GM21825 (cell line): Measurements from ENCODE around the gene STMP1.
"Not testable (repeated sequence)": the region's sequence is repeated elsewhere in the genome, so short reads cannot be mapped to it uniquely, and the experiment has no call there.

ENCODE experiments used
- ATAC-seq: cut with Tn5 transposase; IDR thresholded peaks from one replicate; pipeline ENCODE4 v1.9.1; 2021; ENCODE audit warnings: mild to moderate bottlenecking, moderate library complexity; ENCODE audit not compliant: unreplicated experiment

The STMP1 gene

DNA sequence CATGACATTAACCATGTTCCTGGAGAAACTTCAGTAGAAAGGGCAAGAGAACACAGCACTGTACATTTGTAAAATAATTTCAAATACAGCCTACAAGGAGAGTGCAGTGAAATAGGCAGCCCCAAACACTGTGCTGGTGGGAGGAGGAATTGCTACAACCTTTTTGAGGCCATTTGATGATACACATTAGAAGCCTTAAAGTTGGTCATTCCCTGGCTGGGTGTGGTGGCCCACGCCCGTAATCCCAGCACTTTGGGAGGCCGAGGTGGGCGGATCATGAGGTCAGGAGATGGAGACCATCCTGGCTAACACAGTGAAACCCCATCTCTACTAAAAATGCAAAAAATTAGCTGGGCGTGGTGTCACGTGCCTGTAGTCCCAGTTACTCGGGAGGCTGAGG is 30.3 kb downstream of the STMP1 start:
- not testable (repeated sequence) for ATAC-seq

- ATAC-seq, result no peak
Observed at GRCh38 chr7:135693558-135693957, 31.2 kb downstream of the STMP1 start.

GRCh38 chr7:135697276-135698049 is 35.1 kb downstream of the STMP1 start:
- ATAC-seq, result no peak

DNA sequence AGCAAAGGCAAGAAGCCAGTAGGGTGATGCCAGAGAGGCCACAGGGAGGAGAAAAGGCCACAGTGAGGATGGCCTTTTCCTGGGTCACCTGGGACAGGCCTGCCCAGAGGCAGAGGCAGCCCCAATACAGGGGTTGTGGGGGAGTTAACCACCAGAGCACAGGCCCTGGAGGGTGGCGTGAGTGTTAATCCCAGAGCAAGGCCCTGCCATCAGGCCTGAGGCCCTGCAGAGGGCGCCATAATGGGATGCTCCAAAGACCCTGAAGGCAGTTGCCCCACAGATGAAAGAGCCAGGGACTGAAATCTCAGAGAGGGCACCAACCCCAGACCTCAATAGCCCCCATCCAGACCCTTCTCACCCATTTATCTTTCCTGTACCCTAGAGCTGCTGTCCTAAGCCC is 41.8 kb downstream of the STMP1 start:
- ATAC-seq, result no peak

GRCh38 chr7:135704698-135705097 is 42.4 kb downstream of the STMP1 start:
- ATAC-seq, result no peak

- ATAC-seq, result no peak
Observed at GRCh38 chr7:135706038-135706742, 43.9 kb downstream of the STMP1 start.

GRCh38 chr7:135706858-135707569 is 44.7 kb downstream of the STMP1 start:
- ATAC-seq, result no peak

GRCh38 chr7:135707570-135707966 is 45.3 kb downstream of the STMP1 start:
- no peak for ATAC-seq

- ATAC-seq, result no peak
Observed at GRCh38 chr7:135708041-135708440, 45.7 kb downstream of the STMP1 start.

- no peak for ATAC-seq
Observed at GRCh38 chr7:135709508-135709907, 47.2 kb downstream of the STMP1 start.

GRCh38 chr7:135710417-135711138 is 48.3 kb downstream of the STMP1 start:
- no peak for ATAC-seq

DNA sequence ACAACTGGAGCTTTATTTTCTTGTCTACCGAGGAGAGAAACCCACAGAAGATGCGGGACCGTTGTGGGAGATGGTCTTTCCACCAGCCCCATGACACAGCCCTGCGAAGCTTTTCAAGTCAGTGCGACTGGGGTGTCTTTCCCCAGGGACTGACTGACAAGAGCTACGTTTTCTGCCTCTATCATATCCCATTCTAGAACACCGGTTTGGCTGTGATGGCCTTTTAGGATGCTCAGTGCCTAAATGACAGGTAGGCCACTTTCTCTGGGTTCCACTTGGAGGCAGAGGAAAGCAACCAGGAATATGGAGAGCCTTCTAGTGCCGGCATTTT is 48.8 kb downstream of the STMP1 start:
- ATAC-seq, result no peak

GRCh38 chr7:135712182-135712782 is 50.0 kb downstream of the STMP1 start:
- no peak for ATAC-seq

GRCh38 chr7:135712796-135713195 is 50.5 kb downstream of the STMP1 start:
- no peak for ATAC-seq

GRCh38 chr7:135713836-135714470 is 51.6 kb downstream of the STMP1 start:
- no peak for ATAC-seq

DNA sequence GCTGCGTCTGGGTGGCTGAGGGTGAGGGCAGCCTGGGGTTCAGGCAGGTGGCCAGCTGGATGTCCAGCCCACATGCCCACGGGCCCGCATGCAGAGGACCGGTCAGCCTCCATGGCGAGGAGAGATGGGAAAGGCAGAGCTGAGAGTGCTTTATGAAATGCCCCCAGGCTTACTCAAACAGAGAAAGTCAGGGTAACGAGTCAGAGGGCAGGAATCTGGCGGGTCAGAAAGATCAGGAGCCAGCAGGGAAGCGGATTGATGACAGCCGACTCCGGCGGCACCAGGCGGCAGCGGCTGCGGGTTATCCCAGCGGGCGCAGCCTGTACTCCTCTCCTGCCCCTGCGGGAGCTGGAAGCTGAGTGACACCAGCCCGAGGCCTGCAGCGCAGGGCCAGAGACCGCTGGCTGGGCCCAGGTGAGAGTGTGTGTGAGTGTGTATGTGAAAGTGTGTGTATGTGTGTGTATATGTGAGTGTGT is 52.3 kb downstream of the STMP1 start:
- no peak for ATAC-seq

GRCh38 chr7:135715055-135715522 is 52.8 kb downstream of the STMP1 start:
- no peak for ATAC-seq

DNA sequence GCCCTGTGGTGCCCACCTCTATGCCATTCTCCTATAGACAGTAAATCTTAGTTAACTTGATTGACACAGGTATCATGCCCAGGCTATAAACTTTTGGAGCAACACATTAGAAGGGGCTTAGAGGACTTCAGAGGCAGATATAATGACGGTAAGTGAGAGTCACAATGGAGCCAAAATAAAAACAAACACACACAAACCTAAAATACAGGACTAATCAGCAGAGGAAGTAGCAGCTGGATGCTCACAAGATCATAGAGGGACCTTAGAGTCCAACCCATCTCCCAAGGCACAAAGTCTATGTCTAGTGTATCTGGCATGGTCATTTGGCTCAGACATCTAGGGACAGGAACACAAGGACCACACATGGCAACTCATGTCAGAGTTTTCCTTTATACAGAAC is 53.4 kb downstream of the STMP1 start:
- no peak for ATAC-seq

- ATAC-seq, result no peak
Observed at GRCh38 chr7:135716677-135717238, 54.4 kb downstream of the STMP1 start.

- no peak for ATAC-seq
Observed at GRCh38 chr7:135717693-135718092, 55.4 kb downstream of the STMP1 start.
